ENCODE results near the gene INAFM2.

The INAFM2 gene

GRCh38 chr15:40282147-40282868 lies 41.2 kb upstream of the INAFM2 start:
- TF ChIP-seq JUND (IDR thresholded peaks at IDR 0.05; ENCODE audit: low read depth): no peak
- DNase-seq (ENCODE audit: low read depth in 1 of 2, low spot score in 1 of 2): peak; percentile 52 to 86
- in situ Hi-C loops (cut with HindIII; ENCODE audit: low pct_unique_long_range_greater_than_20kb, low sequenced_read_pairs): no loop called here

- in situ Hi-C loops (cut with HindIII; ENCODE audit: low pct_unique_long_range_greater_than_20kb, low sequenced_read_pairs): no loop called here
- peak in 1 of 2 experiments; percentile 18 for DNase-seq (ENCODE audit: low read depth in 1 of 2, low spot score in 1 of 2)
- no peak for TF ChIP-seq JUND (IDR thresholded peaks at IDR 0.05; ENCODE audit: low read depth)
These were observed 40.5 kb upstream of the INAFM2 start, which contains the start of gene ANKRD63 for GRCh38 chr15:40282869-40283614. Gene ANKRD63, minus strand, starts transcription at chr15:40283064. Its CDS starts 478 bp downstream, at chr15:40282586.

GRCh38 chr15:40283615-40284300 lies 39.7 kb upstream of the INAFM2 start:
- no peak for DNase-seq (ENCODE audit: low read depth in 1 of 2, low spot score in 1 of 2)
- in situ Hi-C loops (cut with HindIII; ENCODE audit: low pct_unique_long_range_greater_than_20kb, low sequenced_read_pairs): no loop called here
- no peak for TF ChIP-seq JUND (IDR thresholded peaks at IDR 0.05; ENCODE audit: low read depth)

- in situ Hi-C loops (cut with HindIII; ENCODE audit: low pct_unique_long_range_greater_than_20kb, low sequenced_read_pairs): no loop called here
- peak in 1 of 2 experiments; percentile 49 for DNase-seq (ENCODE audit: low read depth in 1 of 2, low spot score in 1 of 2)
- TF ChIP-seq JUND (IDR thresholded peaks at IDR 0.05; ENCODE audit: low read depth): no peak
These were observed 38.3 kb upstream of the INAFM2 start for GRCh38 chr15:40285151-40285550.

GRCh38 chr15:40285554-40286011 lies 37.9 kb upstream of the INAFM2 start:
- no peak for DNase-seq (ENCODE audit: low read depth in 1 of 2, low spot score in 1 of 2)
- in situ Hi-C loops (cut with HindIII; ENCODE audit: low pct_unique_long_range_greater_than_20kb, low sequenced_read_pairs): no loop called here

GRCh38 chr15:40286061-40286532 lies 37.4 kb upstream of the INAFM2 start:
- in situ Hi-C loops (cut with HindIII; ENCODE audit: low pct_unique_long_range_greater_than_20kb, low sequenced_read_pairs): no loop called here
- no peak for TF ChIP-seq JUND (IDR thresholded peaks at IDR 0.05; ENCODE audit: low read depth)
- no peak for DNase-seq (ENCODE audit: low read depth in 1 of 2, low spot score in 1 of 2)

More at GRCh38 chr15:40285554-40286011, 37.9 kb upstream of the INAFM2 start:
- no peak for TF ChIP-seq JUND (IDR thresholded peaks at IDR 0.05; ENCODE audit: low read depth)

GRCh38 chr15:40286794-40287193 lies 36.7 kb upstream of the INAFM2 start:
- in situ Hi-C loops (cut with HindIII; ENCODE audit: low pct_unique_long_range_greater_than_20kb, low sequenced_read_pairs): no loop called here
- no peak for DNase-seq (ENCODE audit: low read depth in 1 of 2, low spot score in 1 of 2)
- no peak for TF ChIP-seq JUND (IDR thresholded peaks at IDR 0.05; ENCODE audit: low read depth)

GRCh38 chr15:40287505-40287904 lies 36.0 kb upstream of the INAFM2 start:
- TF ChIP-seq JUND (IDR thresholded peaks at IDR 0.05; ENCODE audit: low read depth): no peak
- in situ Hi-C loops (cut with HindIII; ENCODE audit: low pct_unique_long_range_greater_than_20kb, low sequenced_read_pairs): no loop called here
- DNase-seq (ENCODE audit: low read depth in 1 of 2, low spot score in 1 of 2): no peak

GRCh38 chr15:40287968-40288367 lies 35.5 kb upstream of the INAFM2 start:
- TF ChIP-seq JUND (IDR thresholded peaks at IDR 0.05; ENCODE audit: low read depth): no peak
- in situ Hi-C loops (cut with HindIII; ENCODE audit: low pct_unique_long_range_greater_than_20kb, low sequenced_read_pairs): no loop called here
- no peak for DNase-seq (ENCODE audit: low read depth in 1 of 2, low spot score in 1 of 2)

GRCh38 chr15:40289140-40289775 lies 34.2 kb upstream of the INAFM2 start:
- in situ Hi-C loops (cut with HindIII; ENCODE audit: low pct_unique_long_range_greater_than_20kb, low sequenced_read_pairs): no loop called here
- DNase-seq (ENCODE audit: low read depth in 1 of 2, low spot score in 1 of 2): peak in 1 of 2 experiments; percentile 49
- no peak for TF ChIP-seq JUND (IDR thresholded peaks at IDR 0.05; ENCODE audit: low read depth)

GRCh38 chr15:40290545-40290917 lies 33.0 kb upstream of the INAFM2 start:
- no peak for TF ChIP-seq JUND (IDR thresholded peaks at IDR 0.05; ENCODE audit: low read depth)
- no peak for DNase-seq (ENCODE audit: low read depth in 1 of 2, low spot score in 1 of 2)

GRCh38 chr15:40290918-40291574 lies 32.4 kb upstream of the INAFM2 start:
- DNase-seq (ENCODE audit: low read depth in 1 of 2, low spot score in 1 of 2): peak; percentile 69 to 73
- no peak for TF ChIP-seq JUND (IDR thresholded peaks at IDR 0.05; ENCODE audit: low read depth)
- in situ Hi-C loops (cut with HindIII; ENCODE audit: low pct_unique_long_range_greater_than_20kb, low sequenced_read_pairs): no loop called here

More at GRCh38 chr15:40290545-40290917, 33.0 kb upstream of the INAFM2 start:
- in situ Hi-C loops (cut with HindIII; ENCODE audit: low pct_unique_long_range_greater_than_20kb, low sequenced_read_pairs): no loop called here

All from T47D (cell line).